Subcutaneous adipose tissue (tissue), 4 donors: ENCODE measurements around the gene HSPA9. TPM values are rescaled to one million over a fixed set of nuclear protein-coding genes. Genes with fewer than 3 reads are reported as not detected.

ENCODE experiments used
- CTCF ChIP-seq: fragments of 450-650 bp; IDR thresholded peaks from one replicate; pipeline ENCODE4 v1.5.1; 2016; ENCODE audit warnings: low read depth, mild to moderate bottlenecking, control low read depth, antibody characterized with exemption, moderate library complexity
- total RNA-seq, 4 donors: library from RNA; depleted of rRNA; stranded (reverse); fragments of >200 nt; gene quantifications; one replicate each; pipeline ENCODE4 v1.1.0, GENCODE V29; 2016

HSPA9 gene
- total RNA-seq, 4 donors from 2014 or later, result 170 to 197 (median 185) TPM

- no peak for TF ChIP-seq CTCF
These were observed 51.8 kb downstream of the HSPA9 start for GRCh38 chr5:138523406-138523805.

- TF ChIP-seq CTCF, result no peak
These were observed 54.2 kb downstream of the HSPA9 start for GRCh38 chr5:138520971-138521370.

GRCh38 chr5:138517437-138517836 is 57.8 kb downstream of the HSPA9 start:
- no peak for TF ChIP-seq CTCF

- no peak for TF ChIP-seq CTCF
These were observed 59.5 kb downstream of the HSPA9 start for GRCh38 chr5:138515556-138516245.

- no peak for TF ChIP-seq CTCF
These were observed 61.2 kb downstream of the HSPA9 start for GRCh38 chr5:138514021-138514420.

GRCh38 chr5:138508958-138509357 is 66.2 kb downstream of the HSPA9 start:
- TF ChIP-seq CTCF, result no peak

- no peak for TF ChIP-seq CTCF
These were observed 68.6 kb downstream of the HSPA9 start for GRCh38 chr5:138506370-138507306.
